HCT116 (cell line): ENCODE results near the gene HNF4A. TPM values are rescaled to one million over a fixed set of nuclear protein-coding genes. Genes with fewer than 3 reads are reported as not detected.

Experiments used
- ATAC-seq: fragments of 200-7000 bp; cut with Tn5 transposase; 2 replicates; pipeline ENCODE4 v1.9.1; 2020; ENCODE audit warnings: mild to moderate bottlenecking, moderate library complexity
- BruUV-seq: library from RNA; stranded (reverse); fragments of 400-500 nt; replicated peaks from 2 replicates; lab custom pipeline; 2021; lab: Mats Ljungman, UMichigan
- CTCF ChIA-PET: fragments of 300-600 bp; sonication (Branson Sonifier 250); formaldehyde crosslinking; loops from one replicate; lab custom pipeline; 2021; ENCODE audit warnings: antibody characterized with exemption; lab: Charles Lee
- POLR2A ChIA-PET: fragments of 300-600, 350-600 bp; sonication (Branson Sonifier 250); formaldehyde crosslinking; loops from one replicate; lab custom pipeline; 2021; ENCODE audit warnings: antibody characterized with exemption; lab: Charles Lee
- RAD21 ChIA-PET, 2 experiments: fragments of 300-600 bp; sonication (Branson Sonifier 250); formaldehyde crosslinking; loops; one replicate each; lab custom pipeline; 2023; ENCODE audit warnings: low total read pairs in 2 of 2; ENCODE audit not compliant: uncharacterized antibody in 2 of 2, unreplicated experiment in 2 of 2, low non-redundant PET in 1 of 2; lab: Charles Lee
- DNase-seq: peaks from one replicate; pipeline ENCODE4 v3.0.0-alpha.2; 2010; ENCODE audit warnings: low read depth, low spot score
- H2AFZ ChIP-seq: fragments of 200-600 bp; shearing (Covaris generic), sonication (generic); 2 replicates; pipeline ENCODE4 v1.6.1; 2017; ENCODE audit warnings: low read depth, mixed run types, mixed read lengths, antibody characterized with exemption, low read length; ENCODE audit not compliant: poor library complexity, severe bottlenecking
- H3K27ac ChIP-seq: 2 replicates; pipeline ENCODE4 v1.5.1; 2012; ENCODE audit warnings: low read depth, low read length
- H3K27me3 ChIP-seq: fragments of 200-600 bp; sonication (generic); 2 replicates; pipeline ENCODE4 v1.6.1; 2016; ENCODE audit warnings: mixed run types, low read length, mixed read lengths; ENCODE audit not compliant: insufficient read depth
- H3K36me3 ChIP-seq, 2 experiments: fragments of 200-500 bp in 1 of 2; fragments of 200-600 bp in 1 of 2; sonication (Bioruptor generic) in 1 of 2; sonication (generic) in 1 of 2; 2 replicates each; pipeline versions ENCODE4 v1.5.1 to v1.6.1; 2014 to 2016; ENCODE audit warnings: low read length in 2 of 2, inconsistent platforms in 1 of 2, mixed read lengths in 1 of 2, mixed run types in 1 of 2; ENCODE audit not compliant: insufficient read depth in 2 of 2, control insufficient read depth in 1 of 2
- H3K4me1 ChIP-seq, 2 experiments: fragments of 200-600 bp in 1 of 2; sonication (generic) in 1 of 2; 2 replicates each; pipeline versions ENCODE4 v1.5.1 to v1.6.1; 2012 to 2017; ENCODE audit warnings: low read length in 2 of 2, inconsistent platforms in 1 of 2, mild to moderate bottlenecking in 1 of 2, mixed read lengths in 1 of 2, mixed run types in 1 of 2, moderate library complexity in 1 of 2; ENCODE audit not compliant: insufficient read depth in 2 of 2, control insufficient read depth in 1 of 2
- H3K4me2 ChIP-seq: fragments of 200-600 bp; sonication (generic); 2 replicates; pipeline ENCODE4 v1.6.1; 2017; ENCODE audit warnings: mixed run types, low read length, mixed read lengths
- H3K4me3 ChIP-seq, 2 experiments: fragments of 200-600 bp in 1 of 2; sonication (generic) in 1 of 2; replicated peaks in 1 of 2; 2 replicates each; pipeline ENCODE4 v1.5.1; 2011 to 2016; ENCODE audit warnings: low read length in 2 of 2, control low read depth in 1 of 2, low read depth in 1 of 2, mild to moderate bottlenecking in 1 of 2, mixed read lengths in 1 of 2, mixed run types in 1 of 2
- H3K79me2 ChIP-seq: fragments of 200-600 bp; sonication (generic); 2 replicates; pipeline ENCODE4 v1.6.1; 2017; ENCODE audit warnings: mild to moderate bottlenecking, mixed run types, low read length, moderate library complexity, mixed read lengths; ENCODE audit not compliant: insufficient read depth
- H3K9ac ChIP-seq: fragments of 200-600 bp; sonication (generic); 2 replicates; pipeline ENCODE4 v1.6.1; 2016; ENCODE audit warnings: low read length, mixed read lengths
- H3K9me2 ChIP-seq: fragments of 200-600 bp; sonication (generic), shearing (Covaris generic); 2 replicates; pipeline ENCODE4 v1.6.1; 2017; ENCODE audit warnings: mixed run types, mild to moderate bottlenecking, moderate library complexity; ENCODE audit not compliant: insufficient read depth
- H3K9me3 ChIP-seq, 2 experiments: fragments of 200-500 bp in 1 of 2; fragments of 200-600 bp in 1 of 2; sonication (Bioruptor generic) in 1 of 2; sonication (generic) in 1 of 2; 2 replicates each; pipeline ENCODE4 v1.6.1; 2014 to 2017; ENCODE audit warnings: low read length in 2 of 2, mixed read lengths in 2 of 2, inconsistent platforms in 1 of 2, low read depth in 1 of 2, mild to moderate bottlenecking in 1 of 2, mixed run types in 1 of 2, moderate library complexity in 1 of 2; ENCODE audit not compliant: control insufficient read depth in 1 of 2, insufficient read depth in 1 of 2
- H4K20me1 ChIP-seq: fragments of 200-600 bp; sonication (generic), shearing (Covaris generic); 2 replicates; pipeline ENCODE4 v1.6.1; 2017; ENCODE audit warnings: mixed run types, mild to moderate bottlenecking, moderate library complexity; ENCODE audit not compliant: insufficient read depth
- EZH2 ChIP-seq: fragments of 200-600 bp; sonication (generic); IDR thresholded peaks from 2 replicates; pipeline ENCODE4 v1.6.1; 2017; ENCODE audit warnings: antibody characterized with exemption, mixed run types
- FOSL1 ChIP-seq: IDR thresholded peaks from 2 replicates; pipeline ENCODE4 v1.6.1; 2012; ENCODE audit warnings: low read depth
- ZNF274 ChIP-seq: fragments of 200-500 bp; sonication (Bioruptor generic); IDR thresholded peaks from 2 replicates; pipeline ENCODE4 v1.6.1; 2014; ENCODE audit warnings: mild to moderate bottlenecking, low read depth, low read length, inconsistent platforms
- intact Hi-C: fragments of 100-400 bp; cut with micrococcal nuclease; formaldehyde crosslinking; loops from 2 replicates; pipeline ENCODE4 v1.10.0; 2022
- total RNA-seq: library from RNA; stranded (reverse); gene quantifications from one replicate; pipeline ENCODE4 v1.2.1, GENCODE V29; 2021; ENCODE audit not compliant: unreplicated experiment
- TF ChIP-seq, protein P1 (sequence below): IDR thresholded peaks from 2 replicates; pipeline ENCODE4 v1.6.1; 2012; ENCODE audit warnings: low read depth

The HNF4A gene
- total RNA-seq, 1 experiment from 2014 or later, result 7.4 TPM

DNA sequence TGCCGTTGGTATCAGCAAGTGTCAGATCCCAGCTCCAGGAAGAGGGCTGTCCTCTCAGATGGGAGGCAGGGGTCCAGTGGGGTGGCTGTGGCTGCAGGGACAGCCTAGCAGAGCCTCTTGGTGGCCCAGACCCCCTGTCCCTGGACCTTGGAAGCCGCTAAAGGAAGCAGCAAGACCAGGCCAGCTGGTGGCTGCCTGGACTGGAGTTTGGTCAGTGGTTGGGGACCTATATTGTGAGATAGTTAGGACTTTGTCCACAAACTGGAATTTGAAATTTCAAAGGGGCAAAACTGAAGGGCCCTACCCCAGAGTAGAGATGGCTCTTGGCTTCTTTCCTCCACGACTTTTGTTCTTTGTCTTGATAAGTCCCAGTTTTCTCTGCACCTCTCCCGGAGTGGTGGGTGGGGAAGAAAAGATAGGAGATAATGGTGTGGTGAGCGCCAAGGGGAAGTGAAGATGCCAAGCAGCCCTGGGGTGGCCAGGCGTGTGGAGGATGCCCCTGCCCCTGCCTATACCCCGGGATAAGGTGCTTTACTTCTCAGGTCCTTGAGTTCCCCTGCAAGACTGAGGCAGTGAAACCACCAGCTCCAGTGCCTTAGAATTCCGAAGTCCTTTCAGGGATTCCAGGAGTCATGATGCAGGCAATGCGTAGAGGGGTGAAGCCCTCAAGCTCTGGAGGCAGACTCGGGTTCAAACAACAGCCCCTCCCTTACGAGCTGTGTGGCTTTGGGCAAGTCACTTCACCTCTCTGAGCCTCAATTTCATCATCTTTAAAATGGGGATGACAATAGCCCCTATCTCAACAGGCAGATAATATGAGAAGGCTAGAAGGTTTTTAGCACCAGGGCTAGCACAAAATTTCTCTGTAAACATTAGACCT is 40.2 kb downstream of the HNF4A start:
- no TSS peak for BruUV-seq
- H3K79me2 ChIP-seq, result no peaks in the 10 kb centered on the region

More for the DNA sequence above, 40.2 kb downstream of the HNF4A start:
- H3K9me3 ChIP-seq, result no peaks in the 10 kb centered on the region
- no peak overlapping the region for H3K4me2 ChIP-seq
- no peaks in the 10 kb centered on the region for H3K9me2 ChIP-seq
- H4K20me1 ChIP-seq, result no peaks in the 10 kb centered on the region
- no peaks in the 10 kb centered on the region for H3K27me3 ChIP-seq
- intact Hi-C loops, result no loop called here
- no peak overlapping the region for H3K9ac ChIP-seq
- no peak overlapping the region for H2AFZ ChIP-seq
- H3K36me3 ChIP-seq, result no peaks in the 10 kb centered on the region
- H3K4me3 ChIP-seq, result no peak overlapping the region
- DNase-seq, result no peak
- ATAC-seq, result no peak
- no peak for TF ChIP-seq FOSL1
- TF ChIP-seq, protein P1, sequence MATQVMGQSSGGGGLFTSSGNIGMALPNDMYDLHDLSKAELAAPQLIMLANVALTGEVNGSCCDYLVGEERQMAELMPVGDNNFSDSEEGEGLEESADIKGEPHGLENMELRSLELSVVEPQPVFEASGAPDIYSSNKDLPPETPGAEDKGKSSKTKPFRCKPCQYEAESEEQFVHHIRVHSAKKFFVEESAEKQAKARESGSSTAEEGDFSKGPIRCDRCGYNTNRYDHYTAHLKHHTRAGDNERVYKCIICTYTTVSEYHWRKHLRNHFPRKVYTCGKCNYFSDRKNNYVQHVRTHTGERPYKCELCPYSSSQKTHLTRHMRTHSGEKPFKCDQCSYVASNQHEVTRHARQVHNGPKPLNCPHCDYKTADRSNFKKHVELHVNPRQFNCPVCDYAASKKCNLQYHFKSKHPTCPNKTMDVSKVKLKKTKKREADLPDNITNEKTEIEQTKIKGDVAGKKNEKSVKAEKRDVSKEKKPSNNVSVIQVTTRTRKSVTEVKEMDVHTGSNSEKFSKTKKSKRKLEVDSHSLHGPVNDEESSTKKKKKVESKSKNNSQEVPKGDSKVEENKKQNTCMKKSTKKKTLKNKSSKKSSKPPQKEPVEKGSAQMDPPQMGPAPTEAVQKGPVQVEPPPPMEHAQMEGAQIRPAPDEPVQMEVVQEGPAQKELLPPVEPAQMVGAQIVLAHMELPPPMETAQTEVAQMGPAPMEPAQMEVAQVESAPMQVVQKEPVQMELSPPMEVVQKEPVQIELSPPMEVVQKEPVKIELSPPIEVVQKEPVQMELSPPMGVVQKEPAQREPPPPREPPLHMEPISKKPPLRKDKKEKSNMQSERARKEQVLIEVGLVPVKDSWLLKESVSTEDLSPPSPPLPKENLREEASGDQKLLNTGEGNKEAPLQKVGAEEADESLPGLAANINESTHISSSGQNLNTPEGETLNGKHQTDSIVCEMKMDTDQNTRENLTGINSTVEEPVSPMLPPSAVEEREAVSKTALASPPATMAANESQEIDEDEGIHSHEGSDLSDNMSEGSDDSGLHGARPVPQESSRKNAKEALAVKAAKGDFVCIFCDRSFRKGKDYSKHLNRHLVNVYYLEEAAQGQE, result no peak
- TF ChIP-seq EZH2, result no peak
- no peak for TF ChIP-seq ZNF274
- ChIA-PET RAD21 (no interaction called here), POLR2A (interaction anchor here (1.1 kb wide), 1 partner anchor 12 kb away, joined by 3 read pairs; no protein-coding TSS in a partner anchor), CTCF (interaction anchor here (0.8 to 1.5 kb wide), 2 partner anchors 11 to 178 kb away, joined by 3 to 4 read pairs; no protein-coding TSS in a partner anchor)
- H3K27ac ChIP-seq, result no peak overlapping the region
- H3K4me1 ChIP-seq, result 0 out of 4 replicates have a peak, but pooled peaks cover 0 to 2% of the 10 kb centered on the region in 2 experiments
